ENCODE measurements around the gene SPOCK3.

Gene SPOCK3

GRCh38 chr4:167079762-167080161 lies 154.5 kb downstream of the SPOCK3 start:
- H3K9me2 ChIP-seq (ENCODE audit: low read depth, low read length) = no peaks in the 10 kb centered on the region
- no peaks in the 10 kb centered on the region for H3K27me3 ChIP-seq (ENCODE audit: insufficient read depth, low read length)
- H3K36me3 ChIP-seq (ENCODE audit: insufficient read depth, low read length) = no peaks in the 10 kb centered on the region
- peaks cover 16% of the 10 kb centered on the region for H3K4me1 ChIP-seq (ENCODE audit: insufficient read depth, low read length, severe bottlenecking)
- no peaks in the 10 kb centered on the region for H3K79me2 ChIP-seq (ENCODE audit: insufficient read depth, low read length)
- TF ChIP-seq, protein P1, sequence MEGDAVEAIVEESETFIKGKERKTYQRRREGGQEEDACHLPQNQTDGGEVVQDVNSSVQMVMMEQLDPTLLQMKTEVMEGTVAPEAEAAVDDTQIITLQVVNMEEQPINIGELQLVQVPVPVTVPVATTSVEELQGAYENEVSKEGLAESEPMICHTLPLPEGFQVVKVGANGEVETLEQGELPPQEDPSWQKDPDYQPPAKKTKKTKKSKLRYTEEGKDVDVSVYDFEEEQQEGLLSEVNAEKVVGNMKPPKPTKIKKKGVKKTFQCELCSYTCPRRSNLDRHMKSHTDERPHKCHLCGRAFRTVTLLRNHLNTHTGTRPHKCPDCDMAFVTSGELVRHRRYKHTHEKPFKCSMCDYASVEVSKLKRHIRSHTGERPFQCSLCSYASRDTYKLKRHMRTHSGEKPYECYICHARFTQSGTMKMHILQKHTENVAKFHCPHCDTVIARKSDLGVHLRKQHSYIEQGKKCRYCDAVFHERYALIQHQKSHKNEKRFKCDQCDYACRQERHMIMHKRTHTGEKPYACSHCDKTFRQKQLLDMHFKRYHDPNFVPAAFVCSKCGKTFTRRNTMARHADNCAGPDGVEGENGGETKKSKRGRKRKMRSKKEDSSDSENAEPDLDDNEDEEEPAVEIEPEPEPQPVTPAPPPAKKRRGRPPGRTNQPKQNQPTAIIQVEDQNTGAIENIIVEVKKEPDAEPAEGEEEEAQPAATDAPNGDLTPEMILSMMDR (IDR thresholded peaks at IDR 0.05; ENCODE audit: low read length) = no peak
- TF ChIP-seq EZH2 (IDR thresholded peaks at IDR 0.05; ENCODE audit: borderline replicate concordance, low read length) = no peak
- H3F3A ChIP-seq (ENCODE audit: insufficient read depth, low read length) = no peaks in the 10 kb centered on the region
- no peak overlapping the region for H3K9ac ChIP-seq (ENCODE audit: low read length)
- no peak overlapping the region for H3K4me3 ChIP-seq (ENCODE audit: low read depth, low read length, poor library complexity, severe bottlenecking)
- no peaks in the 10 kb centered on the region for H4K20me1 ChIP-seq (ENCODE audit: insufficient read depth, low read length)
- no peak overlapping the region for H2AFZ ChIP-seq (ENCODE audit: low read length)
- H3K27ac ChIP-seq (ENCODE audit: low read depth, low read length, poor library complexity, severe bottlenecking) = peak overlapping the region; percentile 52
- no peaks in the 10 kb centered on the region for H3K9me3 ChIP-seq (ENCODE audit: low read length)
- H3K4me2 ChIP-seq (ENCODE audit: low read length) = no peak overlapping the region

DNA sequence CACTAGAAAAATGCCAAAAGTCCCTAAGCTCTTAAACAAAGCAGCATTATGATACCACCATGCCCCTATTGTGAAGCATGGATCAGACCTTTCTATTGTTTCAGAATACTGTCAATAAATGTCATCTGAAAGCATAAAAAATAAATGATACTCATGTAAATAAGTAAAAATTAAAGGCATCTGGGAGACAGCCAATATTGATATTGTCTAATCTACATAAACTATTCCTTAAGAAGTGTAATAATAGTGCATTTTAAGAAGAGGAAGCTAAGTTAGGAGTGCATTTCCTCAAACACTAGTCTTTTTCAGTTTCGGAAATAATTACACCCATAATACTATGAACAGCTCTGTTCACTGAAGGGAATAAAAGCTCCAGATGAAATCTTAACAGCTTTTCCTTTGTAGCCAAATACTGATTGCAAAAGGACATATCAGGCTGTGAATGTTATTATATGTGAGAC lies 181.6 kb downstream of the SPOCK3 start:
- H3K27ac ChIP-seq (ENCODE audit: low read depth, low read length, poor library complexity, severe bottlenecking) = no peak overlapping the region
- no peak overlapping the region for H3K9ac ChIP-seq (ENCODE audit: low read length)
- no peaks in the 10 kb centered on the region for H3K36me3 ChIP-seq (ENCODE audit: insufficient read depth, low read length)
- no peaks in the 10 kb centered on the region for H3K79me2 ChIP-seq (ENCODE audit: insufficient read depth, low read length)
- TF ChIP-seq EZH2 (IDR thresholded peaks at IDR 0.05; ENCODE audit: borderline replicate concordance, low read length) = no peak
- TF ChIP-seq, protein P1 (IDR thresholded peaks at IDR 0.05; ENCODE audit: low read length) = no peak
- no peak overlapping the region for H3K4me3 ChIP-seq (ENCODE audit: low read depth, low read length, poor library complexity, severe bottlenecking)
- no peaks in the 10 kb centered on the region for H3F3A ChIP-seq (ENCODE audit: insufficient read depth, low read length)
- no peaks in the 10 kb centered on the region for H3K9me3 ChIP-seq (ENCODE audit: low read length)
- H2AFZ ChIP-seq (ENCODE audit: low read length) = no peak overlapping the region
- no peaks in the 10 kb centered on the region for H3K27me3 ChIP-seq (ENCODE audit: insufficient read depth, low read length)
- no peak overlapping the region; the same call in 1 of the 2 replicates for H3K4me2 ChIP-seq (ENCODE audit: low read length)
- H4K20me1 ChIP-seq (ENCODE audit: insufficient read depth, low read length) = no peaks in the 10 kb centered on the region
- H3K4me1 ChIP-seq (ENCODE audit: insufficient read depth, low read length, severe bottlenecking) = peaks cover 9% of the 10 kb centered on the region
- no peaks in the 10 kb centered on the region for H3K9me2 ChIP-seq (ENCODE audit: low read depth, low read length)

DNA sequence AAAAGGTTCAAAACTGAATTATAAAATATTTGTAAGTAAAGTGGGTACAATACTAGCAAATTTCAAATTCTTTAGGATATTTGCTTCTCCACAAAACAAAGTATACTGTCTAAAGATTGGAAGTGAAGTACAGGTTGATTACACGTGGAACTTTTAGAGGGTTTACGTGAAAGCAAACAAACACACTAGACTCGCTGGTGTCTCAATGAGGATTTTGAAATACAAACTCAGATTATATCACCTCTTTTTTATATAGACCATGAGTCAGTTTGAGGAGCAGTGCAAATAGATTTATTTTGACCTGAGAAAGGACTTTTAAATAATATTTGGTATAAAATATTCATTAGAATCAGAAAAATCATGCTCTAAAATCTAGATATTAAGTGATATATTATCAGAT lies 185.0 kb downstream of the SPOCK3 start:
- no peak overlapping the region for H2AFZ ChIP-seq (ENCODE audit: low read length)
- H4K20me1 ChIP-seq (ENCODE audit: insufficient read depth, low read length) = no peaks in the 10 kb centered on the region
- H3K79me2 ChIP-seq (ENCODE audit: insufficient read depth, low read length) = no peaks in the 10 kb centered on the region
- H3K27me3 ChIP-seq (ENCODE audit: insufficient read depth, low read length) = no peaks in the 10 kb centered on the region
- H3K4me2 ChIP-seq (ENCODE audit: low read length) = no peak overlapping the region
- peaks cover 9% of the 10 kb centered on the region for H3K4me1 ChIP-seq (ENCODE audit: insufficient read depth, low read length, severe bottlenecking)
- H3K9me3 ChIP-seq (ENCODE audit: low read length) = no peaks in the 10 kb centered on the region
- no peak for TF ChIP-seq EZH2 (IDR thresholded peaks at IDR 0.05; ENCODE audit: borderline replicate concordance, low read length)
- TF ChIP-seq, protein P1 (IDR thresholded peaks at IDR 0.05; ENCODE audit: low read length) = no peak
- no peak overlapping the region for H3K9ac ChIP-seq (ENCODE audit: low read length)
- no peak overlapping the region for H3K27ac ChIP-seq (ENCODE audit: low read depth, low read length, poor library complexity, severe bottlenecking)
- H3K4me3 ChIP-seq (ENCODE audit: low read depth, low read length, poor library complexity, severe bottlenecking) = no peak overlapping the region
- H3K9me2 ChIP-seq (ENCODE audit: low read depth, low read length) = no peaks in the 10 kb centered on the region
- no peaks in the 10 kb centered on the region for H3K36me3 ChIP-seq (ENCODE audit: insufficient read depth, low read length)
- no peaks in the 10 kb centered on the region for H3F3A ChIP-seq (ENCODE audit: insufficient read depth, low read length)

Measured in OCI-LY1 (cell line).